DMS153 treated with DMSO at 0.1 percent for 48 hours (cell line): ENCODE data around the gene TUBB2A.

Source experiments
- DNase-seq: peaks from one replicate; lab custom pipeline; 2025; ENCODE audit not compliant: unreplicated experiment; lab: John Stamatoyannopoulos, UW

Gene TUBB2A

DNA sequence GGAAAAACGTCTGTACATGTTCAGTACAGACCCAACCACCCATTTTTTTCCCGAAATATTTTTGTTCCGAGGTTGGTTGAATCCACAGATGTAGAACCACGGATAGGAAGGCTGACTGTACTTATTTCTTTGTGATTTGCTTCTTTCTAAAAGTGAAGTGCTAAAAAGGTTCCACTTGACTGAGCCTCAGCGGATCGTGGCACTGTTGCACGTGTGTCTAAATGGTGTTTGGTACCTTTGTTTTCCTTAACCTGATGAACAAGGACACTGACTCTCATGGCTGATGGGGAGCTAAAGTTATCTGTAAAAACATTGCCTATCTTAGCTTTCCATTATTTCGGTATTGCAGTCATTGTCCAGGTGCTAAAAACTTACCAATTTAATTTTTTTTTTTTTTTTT is 32.7 kb downstream of the TUBB2A start:
- DNase-seq: no peak

DNA sequence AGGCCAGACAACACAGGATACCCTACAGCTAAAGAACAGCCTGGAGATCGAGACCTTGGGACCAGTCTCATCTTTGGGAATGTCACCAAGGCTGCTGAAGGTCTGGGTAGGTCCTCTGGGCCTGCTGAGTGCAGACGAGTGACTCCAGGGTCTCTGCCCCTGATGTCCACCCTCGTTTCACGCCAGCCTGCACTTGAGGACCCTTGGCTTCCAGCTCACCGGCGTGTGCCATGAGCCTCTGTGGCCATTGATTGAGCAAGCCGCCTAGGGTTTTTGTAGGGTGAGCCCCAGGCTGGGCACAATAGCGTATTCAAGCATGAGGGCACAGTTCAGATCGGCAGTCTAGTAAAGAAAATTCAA is 34.5 kb downstream of the TUBB2A start:
- no peak for DNase-seq

- no peak for DNase-seq
Observed at GRCh38 chr6:3120765-3121089, 36.6 kb downstream of the TUBB2A start.

DNA sequence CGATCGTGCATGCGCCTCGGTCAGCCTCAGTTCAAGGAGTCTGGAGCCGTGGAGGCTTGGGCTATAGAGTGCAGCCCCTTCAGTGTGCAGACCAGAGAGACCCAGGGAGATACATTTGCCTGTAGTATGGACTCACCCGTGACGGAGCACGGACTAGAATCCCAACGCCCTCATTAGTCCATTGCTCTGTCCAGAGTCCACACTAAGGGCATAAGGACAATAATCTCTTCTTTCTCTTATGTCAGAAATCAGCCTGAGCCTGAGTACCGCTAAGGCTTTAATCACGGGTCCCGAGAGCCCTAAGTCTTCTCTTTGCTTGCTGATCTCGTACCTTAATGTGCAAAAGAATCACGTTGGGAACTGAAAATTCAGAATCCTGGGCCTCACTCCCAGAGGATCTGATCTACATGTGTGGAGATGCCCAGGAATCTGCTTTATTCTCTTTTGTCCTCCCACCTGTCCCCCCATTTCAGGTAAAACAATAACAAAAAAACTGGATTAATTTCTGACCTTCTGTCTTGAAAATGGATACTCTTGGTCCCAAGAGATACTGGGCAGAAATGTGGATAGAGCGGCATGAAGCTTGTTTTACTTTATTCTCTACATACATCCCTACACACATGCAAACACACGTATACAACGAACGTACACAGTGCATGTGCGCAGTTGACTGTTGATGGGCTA is 38.2 kb downstream of the TUBB2A start:
- DNase-seq: no peak

GRCh38 chr6:3118353-3119039 is 38.8 kb downstream of the TUBB2A start, which contains the start of gene BPHL:
Gene BPHL, plus strand, starts transcription at chr6:3118711. Its CDS starts 30 bp downstream, at chr6:3118741.
- DNase-seq: peak; percentile 55

- no peak for DNase-seq
Observed at GRCh38 chr6:3117912-3118352, 39.4 kb downstream of the TUBB2A start.

DNA sequence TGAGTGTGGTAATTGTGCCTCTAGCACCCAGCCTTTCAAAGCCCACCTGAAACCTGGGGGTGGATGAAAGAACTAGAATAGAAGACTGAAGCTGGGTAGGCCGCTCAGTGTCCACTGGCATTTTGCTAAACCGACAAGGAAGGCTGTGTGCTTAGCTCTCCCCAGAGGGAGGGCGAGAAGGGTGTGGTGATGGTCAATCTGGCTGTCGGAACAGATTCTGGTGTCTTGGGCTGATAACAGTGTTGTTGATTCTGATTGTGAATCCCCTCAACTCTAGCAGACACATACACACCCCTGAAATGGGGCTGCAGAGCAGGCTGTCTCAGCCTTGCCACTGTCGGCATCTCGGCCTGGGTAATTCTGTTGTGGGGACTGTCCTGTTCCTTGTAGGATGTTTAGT is 43.0 kb downstream of the TUBB2A start:
- DNase-seq: no peak

DNA sequence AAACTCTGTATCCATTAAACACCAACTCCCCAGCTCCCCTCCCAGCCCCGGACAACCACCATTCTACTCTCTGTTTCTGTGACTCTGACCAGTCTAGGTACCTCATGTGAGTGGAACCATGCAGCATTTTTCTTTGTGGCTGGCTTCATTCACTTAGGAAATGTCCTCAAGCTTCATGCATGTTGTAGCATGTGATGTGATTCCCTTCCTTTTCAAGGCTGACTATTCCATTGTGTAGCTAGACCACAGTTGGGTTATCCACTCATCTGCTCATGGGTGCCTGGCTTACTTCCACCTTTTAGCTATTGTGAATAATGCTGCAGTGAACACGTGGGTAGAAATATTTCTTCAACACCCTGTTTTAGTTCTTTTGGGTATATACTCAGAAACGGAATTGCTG is 47.6 kb downstream of the TUBB2A start:
- no peak for DNase-seq

GRCh38 chr6:3108746-3109414 is 48.5 kb downstream of the TUBB2A start:
- no peak for DNase-seq
